ENCODE measurements around the gene MYBPH.

The MYBPH gene

DNA sequence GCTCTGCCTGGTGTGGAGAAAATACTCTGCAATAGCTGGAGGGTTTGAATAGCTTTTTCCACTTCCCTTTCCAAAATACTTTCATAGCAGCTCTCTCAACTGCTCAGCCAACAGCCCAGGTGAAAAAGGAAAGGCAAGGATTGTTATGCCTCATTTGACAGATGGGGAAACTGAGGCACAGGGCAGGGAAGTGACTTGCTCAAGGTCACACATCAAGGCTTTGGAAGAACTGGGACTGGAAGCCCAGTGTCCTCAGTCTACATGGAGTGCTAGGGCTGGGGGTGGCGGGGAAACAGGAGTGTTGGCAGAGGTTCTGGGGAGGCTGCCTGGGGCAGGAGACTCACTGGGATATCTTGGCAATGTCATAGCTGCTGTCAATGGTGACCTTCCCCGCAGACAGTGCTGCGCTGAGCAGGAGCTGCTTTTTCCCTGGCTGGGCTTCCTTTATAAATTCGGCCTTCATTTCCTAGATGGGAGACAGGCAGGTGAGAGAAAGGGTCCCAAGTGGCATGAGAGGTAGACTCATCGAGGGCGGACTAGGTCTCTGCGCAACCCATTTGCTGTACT is 6.8 kb upstream of the MYBPH start:
- DNase-seq (ENCODE audit: low read depth), result no peak
- no peak overlapping the region for H3K4me3 ChIP-seq (ENCODE audit: low read length)
- TF ChIP-seq, protein P1, sequence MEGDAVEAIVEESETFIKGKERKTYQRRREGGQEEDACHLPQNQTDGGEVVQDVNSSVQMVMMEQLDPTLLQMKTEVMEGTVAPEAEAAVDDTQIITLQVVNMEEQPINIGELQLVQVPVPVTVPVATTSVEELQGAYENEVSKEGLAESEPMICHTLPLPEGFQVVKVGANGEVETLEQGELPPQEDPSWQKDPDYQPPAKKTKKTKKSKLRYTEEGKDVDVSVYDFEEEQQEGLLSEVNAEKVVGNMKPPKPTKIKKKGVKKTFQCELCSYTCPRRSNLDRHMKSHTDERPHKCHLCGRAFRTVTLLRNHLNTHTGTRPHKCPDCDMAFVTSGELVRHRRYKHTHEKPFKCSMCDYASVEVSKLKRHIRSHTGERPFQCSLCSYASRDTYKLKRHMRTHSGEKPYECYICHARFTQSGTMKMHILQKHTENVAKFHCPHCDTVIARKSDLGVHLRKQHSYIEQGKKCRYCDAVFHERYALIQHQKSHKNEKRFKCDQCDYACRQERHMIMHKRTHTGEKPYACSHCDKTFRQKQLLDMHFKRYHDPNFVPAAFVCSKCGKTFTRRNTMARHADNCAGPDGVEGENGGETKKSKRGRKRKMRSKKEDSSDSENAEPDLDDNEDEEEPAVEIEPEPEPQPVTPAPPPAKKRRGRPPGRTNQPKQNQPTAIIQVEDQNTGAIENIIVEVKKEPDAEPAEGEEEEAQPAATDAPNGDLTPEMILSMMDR (IDR thresholded peaks at IDR 0.05; ENCODE audit: insufficient read depth, low read depth, low read length, missing control alignments), result no peak

DNA sequence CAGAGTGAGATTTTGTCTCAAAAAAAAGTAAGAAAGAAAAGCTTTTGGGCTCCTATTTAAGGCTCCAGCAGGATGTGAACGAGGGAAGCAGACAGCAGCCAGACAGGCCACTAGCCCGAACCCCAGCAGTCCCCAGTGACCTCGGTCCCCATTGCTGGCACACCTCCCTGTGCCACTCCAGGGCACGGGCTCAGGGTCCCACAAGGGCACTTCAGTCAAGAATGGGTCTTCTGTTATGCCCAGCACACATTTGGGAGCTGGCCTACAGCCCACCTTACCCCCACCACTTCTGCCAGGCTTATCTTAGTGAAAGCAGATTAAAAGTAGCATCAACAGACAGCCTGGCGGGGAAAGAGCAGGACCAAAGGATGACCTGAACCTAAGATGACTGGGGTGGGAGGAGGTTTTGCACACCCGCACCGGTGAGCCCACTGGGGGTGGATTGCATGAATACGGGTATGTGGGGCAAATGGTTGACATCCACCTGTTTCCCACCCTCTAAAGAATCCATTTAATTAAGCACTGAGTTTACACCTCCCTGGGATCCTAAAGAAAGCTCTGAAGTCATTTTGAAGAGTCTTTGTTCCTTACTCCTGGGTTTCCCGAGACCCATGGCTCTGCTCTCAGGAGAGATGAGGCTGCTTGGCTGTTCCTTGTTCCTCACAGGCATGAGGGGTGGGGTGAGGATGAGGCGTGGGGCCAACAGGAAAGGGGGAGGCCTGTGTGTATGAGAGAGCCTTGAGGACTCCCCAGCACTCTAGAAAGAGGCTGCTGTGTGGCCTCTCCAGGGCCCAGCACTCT is 6.2 kb upstream of the MYBPH start:
- TF ChIP-seq, protein P1 (IDR thresholded peaks at IDR 0.05; ENCODE audit: insufficient read depth, low read depth, low read length, missing control alignments), result no peak
- DNase-seq (ENCODE audit: low read depth), result no peak
- H3K4me3 ChIP-seq (ENCODE audit: low read length), result no peak overlapping the region

DNA sequence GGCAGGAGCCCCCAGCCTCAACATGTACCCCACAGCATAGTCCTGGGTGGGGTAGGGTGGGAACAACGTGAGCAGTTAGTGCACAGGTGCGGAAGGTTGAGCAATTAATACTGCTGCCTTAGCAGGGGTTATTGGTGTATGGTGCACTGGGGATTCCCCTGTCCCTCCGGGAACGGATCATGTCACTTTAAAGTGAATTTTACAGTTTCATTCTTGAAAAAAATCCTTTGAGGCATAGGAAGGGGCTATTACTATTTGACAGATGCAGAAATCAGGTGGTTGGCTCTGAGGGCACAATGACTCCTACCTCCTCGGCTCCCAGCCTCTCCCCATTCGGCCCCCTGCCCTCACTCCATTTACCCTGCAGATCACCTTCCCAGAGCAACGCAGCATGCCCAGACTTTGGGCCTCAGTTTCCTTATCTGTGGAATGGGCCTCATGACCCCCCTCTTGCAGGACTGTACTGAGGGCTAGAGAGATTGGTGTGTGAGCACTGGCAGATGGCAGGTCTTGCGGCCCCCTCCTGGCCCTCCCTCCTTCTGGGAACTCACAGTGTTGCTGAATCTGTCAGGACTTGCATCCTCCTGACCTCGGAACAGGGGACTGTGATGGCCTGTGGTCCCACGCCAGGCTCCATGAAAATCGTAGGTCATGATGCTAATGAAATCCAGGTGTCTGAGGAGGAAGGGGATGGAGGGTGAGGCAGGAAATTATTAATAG is 5.1 kb upstream of the MYBPH start:
- H3K4me3 ChIP-seq (ENCODE audit: low read length), result no peak overlapping the region
- no peak for DNase-seq (ENCODE audit: low read depth)
- TF ChIP-seq, protein P1 (IDR thresholded peaks at IDR 0.05; ENCODE audit: insufficient read depth, low read depth, low read length, missing control alignments), result no peak

DNA sequence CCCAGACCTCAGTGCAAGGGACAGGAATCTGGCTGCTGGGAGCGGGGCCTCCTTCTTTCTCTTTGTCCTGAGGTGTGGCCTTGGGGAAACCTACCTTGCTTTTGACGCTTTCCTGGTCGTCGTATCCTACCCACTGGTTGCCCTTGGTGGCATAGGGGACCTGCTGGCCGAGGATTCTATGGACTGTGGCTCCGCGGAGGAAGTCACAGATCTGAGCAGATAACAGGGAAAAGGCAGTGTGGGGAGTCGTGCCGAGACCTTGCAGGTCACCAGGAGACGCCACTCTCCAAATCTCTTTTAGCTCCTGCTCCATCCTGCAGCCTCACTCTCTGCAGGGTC is 4.0 kb upstream of the MYBPH start:
- no peak for DNase-seq (ENCODE audit: low read depth)
- H3K4me3 ChIP-seq (ENCODE audit: low read length), result no peak overlapping the region
- TF ChIP-seq, protein P1 (IDR thresholded peaks at IDR 0.05; ENCODE audit: insufficient read depth, low read depth, low read length, missing control alignments), result no peak

DNA sequence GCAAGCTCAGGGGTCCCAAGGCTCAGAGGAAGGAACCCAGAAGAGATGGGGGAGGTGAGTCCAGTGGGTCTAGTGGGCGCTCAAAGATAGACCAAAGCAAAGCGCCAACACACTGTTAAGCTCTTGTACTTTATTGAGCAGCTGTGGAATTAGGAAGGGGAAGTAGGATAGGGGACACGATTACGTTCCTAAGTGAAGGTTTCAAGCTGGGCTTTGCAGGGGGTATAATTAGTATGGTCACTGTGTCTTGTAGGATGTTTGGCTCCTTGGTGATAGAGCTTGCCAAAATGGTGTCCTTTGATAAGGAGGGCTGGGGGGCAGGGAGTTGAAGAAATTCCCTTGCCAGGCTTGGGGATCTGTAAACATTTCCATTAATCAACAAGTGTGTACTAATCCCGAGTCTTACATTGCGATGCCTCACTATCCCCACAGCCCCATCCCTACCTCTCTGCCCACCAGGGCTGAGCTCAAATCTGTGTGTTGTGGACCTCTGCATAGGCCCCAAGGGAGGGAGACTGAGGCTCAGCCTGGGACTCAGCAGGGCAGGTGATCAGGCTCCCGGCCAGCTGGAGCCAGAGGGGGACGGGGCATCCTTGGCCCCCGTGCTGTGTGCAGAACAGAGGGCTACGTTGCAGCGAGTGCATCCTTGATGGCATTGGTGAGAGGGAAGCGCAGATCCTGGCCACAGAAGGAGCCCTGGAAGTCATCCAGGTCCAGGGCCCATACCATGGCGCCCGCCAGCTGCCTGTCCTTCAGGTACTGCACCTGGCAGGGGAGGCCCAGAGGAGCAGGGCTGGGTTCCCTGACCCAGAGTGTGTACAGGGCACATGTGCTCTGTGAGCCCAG is 3.4 kb upstream of the MYBPH start:
- TF ChIP-seq, protein P1 (IDR thresholded peaks at IDR 0.05; ENCODE audit: insufficient read depth, low read depth, low read length, missing control alignments), result no peak
- no peak overlapping the region for H3K4me3 ChIP-seq (ENCODE audit: low read length)

DNA sequence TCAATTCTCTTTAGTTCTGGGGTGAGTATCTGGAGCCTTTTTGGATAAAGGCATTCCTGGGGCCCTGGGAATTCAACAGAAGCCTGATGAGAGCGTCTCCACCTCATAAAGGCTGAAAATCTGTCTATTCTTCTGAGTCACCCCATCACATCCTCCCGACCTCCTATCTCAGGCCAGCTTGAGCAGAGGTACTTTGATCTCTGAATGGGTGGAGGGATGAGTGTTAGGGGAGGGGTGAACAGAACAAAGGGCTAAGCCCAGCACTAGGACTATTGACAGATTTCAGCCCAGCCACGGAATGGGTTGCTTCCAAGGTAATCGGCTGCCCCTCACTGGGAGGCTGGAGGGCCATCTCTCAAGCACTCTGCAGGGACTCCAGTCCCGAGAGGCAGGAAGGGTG is 2.5 kb upstream of the MYBPH start:
- TF ChIP-seq, protein P1 (IDR thresholded peaks at IDR 0.05; ENCODE audit: insufficient read depth, low read depth, low read length, missing control alignments), result no peak
- no peak for DNase-seq (ENCODE audit: low read depth)
- H3K4me3 ChIP-seq (ENCODE audit: low read length), result no peak overlapping the region

More for the DNA sequence above, 3.4 kb upstream of the MYBPH start:
- no peak for DNase-seq (ENCODE audit: low read depth)

Data from epithelial cell of esophagus (primary cell).